Neural cell (in vitro differentiated cells): ENCODE measurements around the gene COLQ. TPM values are rescaled to one million over a fixed set of nuclear protein-coding genes. Genes with fewer than 3 reads are reported as not detected.

Experiments used
- H2AFZ ChIP-seq: fragments of 200-600, 300-800 bp; sonication (generic), shearing (Covaris generic); 2 replicates; pipeline ENCODE4 v1.6.0; 2014; ENCODE audit warnings: low read depth, mild to moderate bottlenecking, antibody characterized with exemption, low read length, moderate library complexity
- H3F3A ChIP-seq: fragments of 200-600 bp; shearing (Covaris generic); 2 replicates; pipeline ENCODE4 v1.6.1; 2016; ENCODE audit warnings: mild to moderate bottlenecking, moderate library complexity, mixed read lengths, antibody characterized with exemption, low read length; ENCODE audit not compliant: insufficient read depth, poor library complexity, severe bottlenecking
- H3K27ac ChIP-seq: fragments of 200-600, 300-800 bp; sonication (generic), shearing (Covaris generic); 2 replicates; pipeline ENCODE4 v1.5.1; 2014; ENCODE audit warnings: mild to moderate bottlenecking, low read length, moderate library complexity
- H3K27me3 ChIP-seq: fragments of 300-800, 200-600 bp; sonication (generic), shearing (Covaris generic); 2 replicates; pipeline ENCODE4 v1.6.0; 2014; ENCODE audit warnings: mild to moderate bottlenecking, low read depth, low read length, moderate library complexity; ENCODE audit not compliant: insufficient read depth
- H3K36me3 ChIP-seq: fragments of 300-800, 200-600 bp; sonication (generic), shearing (Covaris generic); 2 replicates; pipeline ENCODE4 v1.5.1; 2014; ENCODE audit warnings: mild to moderate bottlenecking, antibody characterized with exemption, low read length, moderate library complexity; ENCODE audit not compliant: insufficient read depth
- H3K4me2 ChIP-seq: fragments of 300-800, 200-600 bp; sonication (generic), shearing (Covaris generic); 2 replicates; pipeline ENCODE4 v1.6.0; 2014; ENCODE audit warnings: mild to moderate bottlenecking, low read length
- H3K4me3 ChIP-seq: fragments of 300-800, 200-600 bp; sonication (generic), shearing (Covaris generic); 2 replicates; pipeline ENCODE4 v1.5.1; 2014; ENCODE audit warnings: mild to moderate bottlenecking, low read length, moderate library complexity
- H3K79me2 ChIP-seq: fragments of 200-600 bp; shearing (Covaris generic); replicated peaks from 2 replicates; pipeline ENCODE4 v1.6.0; 2014; ENCODE audit warnings: mild to moderate bottlenecking, low read length, moderate library complexity; ENCODE audit not compliant: insufficient read depth
- H3K9ac ChIP-seq: fragments of 300-800, 200-600 bp; sonication (generic), shearing (Covaris generic); 2 replicates; pipeline ENCODE4 v1.6.1; 2016; ENCODE audit warnings: mild to moderate bottlenecking, low read length, mixed read lengths
- H3K9me2 ChIP-seq: fragments of 200-600 bp; shearing (Covaris generic); 2 replicates; pipeline ENCODE4 v1.6.1; 2016; ENCODE audit warnings: mild to moderate bottlenecking, low read length, mixed read lengths; ENCODE audit not compliant: insufficient read depth
- H3K9me3 ChIP-seq: fragments of 200-600, 300-800 bp; sonication (generic), shearing (Covaris generic); 2 replicates; pipeline ENCODE4 v1.6.1; 2016; ENCODE audit warnings: mild to moderate bottlenecking, mixed run types, low read length, moderate library complexity, mixed read lengths
- H4K20me1 ChIP-seq: fragments of 200-600 bp; shearing (Covaris generic); 2 replicates; pipeline ENCODE4 v1.6.1; 2016; ENCODE audit warnings: mild to moderate bottlenecking, mixed run types; ENCODE audit not compliant: insufficient read depth
- EP300 ChIP-seq: fragments of 450-650 bp; conservative IDR thresholded peaks from 2 replicates; pipeline ENCODE4 v1.6.1; 2014; ENCODE audit warnings: antibody characterized with exemption, mild to moderate bottlenecking, moderate library complexity; ENCODE audit not compliant: poor library complexity, severe bottlenecking
- EZH2 ChIP-seq: fragments of 200-600, 300-800 bp; shearing (Covaris generic), sonication (generic); IDR thresholded peaks from 2 replicates; pipeline ENCODE4 v1.6.1; 2014; ENCODE audit warnings: antibody characterized with exemption, low read length, borderline replicate concordance, mild to moderate bottlenecking; ENCODE audit not compliant: insufficient read depth, poor library complexity, severe bottlenecking
- MXI1 ChIP-seq: fragments of 450-650 bp; conservative IDR thresholded peaks from 2 replicates; pipeline ENCODE4 v1.6.1; 2014; ENCODE audit warnings: antibody characterized with exemption, mild to moderate bottlenecking; ENCODE audit not compliant: poor library complexity, severe bottlenecking
- POLR2AphosphoS5 ChIP-seq: IDR thresholded peaks from 2 replicates; pipeline ENCODE4 v1.6.1; 2012
- RAD21 ChIP-seq: fragments of 450-650 bp; conservative IDR thresholded peaks from 2 replicates; pipeline ENCODE4 v1.6.1; 2014; ENCODE audit warnings: antibody characterized with exemption, mild to moderate bottlenecking, moderate library complexity
- SMC3 ChIP-seq: fragments of 450-650 bp; conservative IDR thresholded peaks from 2 replicates; pipeline ENCODE4 v1.6.1; 2014; ENCODE audit warnings: antibody characterized with exemption, mild to moderate bottlenecking, moderate library complexity; ENCODE audit not compliant: poor library complexity
- TAF1 ChIP-seq: IDR thresholded peaks from 2 replicates; pipeline ENCODE4 v1.6.1; 2012; ENCODE audit warnings: low read depth
- polyA plus RNA-seq: library from polyadenylated mRNA; depleted of rRNA; stranded (reverse); fragments of >200 nt; gene quantifications from 2 replicates; pipeline ENCODE4 v1.2.3, GENCODE V29; 2014
- TF ChIP-seq, protein P1 (sequence below): fragments of 450-650 bp; IDR thresholded peaks from 2 replicates; pipeline ENCODE4 v1.5.1; 2014; ENCODE audit warnings: antibody characterized with exemption, mild to moderate bottlenecking, moderate library complexity; ENCODE audit not compliant: poor library complexity, severe bottlenecking
- TF ChIP-seq, protein P2 (sequence below): IDR thresholded peaks from 2 replicates; pipeline ENCODE4 v1.6.1; 2012; ENCODE audit warnings: borderline replicate concordance

COLQ gene
- polyA plus RNA-seq, 1 donor from 2014 or later, result 9.5 TPM

DNA sequence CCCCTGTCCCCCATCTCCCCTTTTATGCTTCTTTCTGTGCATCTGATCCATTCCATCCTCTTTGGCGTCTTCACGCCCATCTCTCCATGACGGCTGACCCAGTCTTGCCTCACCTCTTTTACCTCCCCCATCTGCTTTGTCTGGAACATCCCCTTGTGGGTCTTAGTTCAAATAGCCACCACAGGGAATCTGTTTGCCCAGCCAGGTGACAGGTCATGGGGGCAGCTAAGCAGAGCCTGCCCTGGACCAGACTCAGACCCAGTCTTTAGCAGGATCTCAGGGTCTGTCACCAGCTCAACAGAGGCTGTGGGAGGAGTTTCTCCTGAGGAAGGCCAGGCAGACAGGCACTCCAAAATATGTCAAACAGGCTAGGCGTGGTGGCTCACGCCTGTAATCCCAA lies 28.1 kb downstream of the COLQ start:
- H3K27ac ChIP-seq, result no peak overlapping the region
- TF ChIP-seq TAF1 (no peak), EP300 (no peak), MXI1 (no peak), RAD21 (no peak), POLR2AphosphoS5 (no peak), SMC3 (no peak), EZH2 (no peak)
- TF ChIP-seq, protein P1, sequence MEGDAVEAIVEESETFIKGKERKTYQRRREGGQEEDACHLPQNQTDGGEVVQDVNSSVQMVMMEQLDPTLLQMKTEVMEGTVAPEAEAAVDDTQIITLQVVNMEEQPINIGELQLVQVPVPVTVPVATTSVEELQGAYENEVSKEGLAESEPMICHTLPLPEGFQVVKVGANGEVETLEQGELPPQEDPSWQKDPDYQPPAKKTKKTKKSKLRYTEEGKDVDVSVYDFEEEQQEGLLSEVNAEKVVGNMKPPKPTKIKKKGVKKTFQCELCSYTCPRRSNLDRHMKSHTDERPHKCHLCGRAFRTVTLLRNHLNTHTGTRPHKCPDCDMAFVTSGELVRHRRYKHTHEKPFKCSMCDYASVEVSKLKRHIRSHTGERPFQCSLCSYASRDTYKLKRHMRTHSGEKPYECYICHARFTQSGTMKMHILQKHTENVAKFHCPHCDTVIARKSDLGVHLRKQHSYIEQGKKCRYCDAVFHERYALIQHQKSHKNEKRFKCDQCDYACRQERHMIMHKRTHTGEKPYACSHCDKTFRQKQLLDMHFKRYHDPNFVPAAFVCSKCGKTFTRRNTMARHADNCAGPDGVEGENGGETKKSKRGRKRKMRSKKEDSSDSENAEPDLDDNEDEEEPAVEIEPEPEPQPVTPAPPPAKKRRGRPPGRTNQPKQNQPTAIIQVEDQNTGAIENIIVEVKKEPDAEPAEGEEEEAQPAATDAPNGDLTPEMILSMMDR, result no peak
- TF ChIP-seq, protein P2, sequence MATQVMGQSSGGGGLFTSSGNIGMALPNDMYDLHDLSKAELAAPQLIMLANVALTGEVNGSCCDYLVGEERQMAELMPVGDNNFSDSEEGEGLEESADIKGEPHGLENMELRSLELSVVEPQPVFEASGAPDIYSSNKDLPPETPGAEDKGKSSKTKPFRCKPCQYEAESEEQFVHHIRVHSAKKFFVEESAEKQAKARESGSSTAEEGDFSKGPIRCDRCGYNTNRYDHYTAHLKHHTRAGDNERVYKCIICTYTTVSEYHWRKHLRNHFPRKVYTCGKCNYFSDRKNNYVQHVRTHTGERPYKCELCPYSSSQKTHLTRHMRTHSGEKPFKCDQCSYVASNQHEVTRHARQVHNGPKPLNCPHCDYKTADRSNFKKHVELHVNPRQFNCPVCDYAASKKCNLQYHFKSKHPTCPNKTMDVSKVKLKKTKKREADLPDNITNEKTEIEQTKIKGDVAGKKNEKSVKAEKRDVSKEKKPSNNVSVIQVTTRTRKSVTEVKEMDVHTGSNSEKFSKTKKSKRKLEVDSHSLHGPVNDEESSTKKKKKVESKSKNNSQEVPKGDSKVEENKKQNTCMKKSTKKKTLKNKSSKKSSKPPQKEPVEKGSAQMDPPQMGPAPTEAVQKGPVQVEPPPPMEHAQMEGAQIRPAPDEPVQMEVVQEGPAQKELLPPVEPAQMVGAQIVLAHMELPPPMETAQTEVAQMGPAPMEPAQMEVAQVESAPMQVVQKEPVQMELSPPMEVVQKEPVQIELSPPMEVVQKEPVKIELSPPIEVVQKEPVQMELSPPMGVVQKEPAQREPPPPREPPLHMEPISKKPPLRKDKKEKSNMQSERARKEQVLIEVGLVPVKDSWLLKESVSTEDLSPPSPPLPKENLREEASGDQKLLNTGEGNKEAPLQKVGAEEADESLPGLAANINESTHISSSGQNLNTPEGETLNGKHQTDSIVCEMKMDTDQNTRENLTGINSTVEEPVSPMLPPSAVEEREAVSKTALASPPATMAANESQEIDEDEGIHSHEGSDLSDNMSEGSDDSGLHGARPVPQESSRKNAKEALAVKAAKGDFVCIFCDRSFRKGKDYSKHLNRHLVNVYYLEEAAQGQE, result no peak
- H3K36me3 ChIP-seq, result no peaks in the 10 kb centered on the region
- H2AFZ ChIP-seq, result no peak overlapping the region
- no peaks in the 10 kb centered on the region for H3K9me3 ChIP-seq
- no peaks in the 10 kb centered on the region for H4K20me1 ChIP-seq
- H3K27me3 ChIP-seq, result no peaks in the 10 kb centered on the region
- H3K9me2 ChIP-seq, result no peaks in the 10 kb centered on the region
- H3K79me2 ChIP-seq, result no peaks in the 10 kb centered on the region
- no peaks in the 10 kb centered on the region for H3F3A ChIP-seq
- no peak overlapping the region for H3K9ac ChIP-seq
- H3K4me3 ChIP-seq, result no peak overlapping the region
- no peak overlapping the region for H3K4me2 ChIP-seq

DNA sequence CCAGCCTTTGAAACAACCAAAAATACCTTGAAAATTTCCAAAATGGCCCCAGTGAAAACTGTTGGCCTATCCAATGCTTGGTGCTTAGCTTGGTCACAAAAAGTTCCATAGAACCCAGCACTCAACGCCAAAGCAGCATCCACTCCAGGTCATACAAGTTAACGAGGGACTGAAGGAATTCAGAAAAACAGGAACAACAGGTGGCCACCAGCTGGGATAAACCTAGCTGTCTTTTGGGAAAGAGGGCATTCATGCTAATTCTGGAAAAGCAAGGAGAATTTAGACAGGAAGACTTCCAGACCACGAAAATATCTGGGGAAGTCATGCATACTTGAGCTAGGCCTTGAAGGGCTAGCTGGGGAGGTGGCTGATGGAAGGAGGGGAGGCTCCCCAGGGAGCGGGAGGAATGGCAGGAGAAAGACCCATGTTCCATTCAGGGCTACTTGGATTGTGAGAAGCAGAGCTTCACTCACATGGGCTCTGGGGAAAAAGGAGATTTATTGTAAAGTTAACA lies 28.6 kb downstream of the COLQ start:
- Histone ChIP-seq H4K20me1 (no peaks in the 10 kb centered on the region), H3K4me3 (no peak overlapping the region), H3K9me2 (no peaks in the 10 kb centered on the region), H3F3A (no peaks in the 10 kb centered on the region), H3K79me2 (no peaks in the 10 kb centered on the region), H3K9me3 (no peaks in the 10 kb centered on the region), H2AFZ (no peak overlapping the region), H3K9ac (no peak overlapping the region), H3K27me3 (no peaks in the 10 kb centered on the region), H3K4me2 (no peak overlapping the region), H3K27ac (no peak overlapping the region), H3K36me3 (peaks cover 1% of the 10 kb centered on the region)
- TF ChIP-seq, protein P2, result no peak
- no peak for TF ChIP-seq MXI1
- no peak for TF ChIP-seq RAD21
- TF ChIP-seq POLR2AphosphoS5, result no peak
- TF ChIP-seq TAF1, result no peak
- TF ChIP-seq SMC3, result no peak
- TF ChIP-seq, protein P1, result no peak
- TF ChIP-seq EZH2, result no peak
- no peak for TF ChIP-seq EP300
